ENCODE data around the gene URB2. TPM values are rescaled to one million over a fixed set of nuclear protein-coding genes. Genes with fewer than 3 reads are reported as not detected.

Gene URB2
- total and polyA plus RNA-seq, 2 donors (not counting 3 experiments of a cell fraction or from before 2014, with no cell fraction given) = 4.7 to 12.4 TPM

- intact Hi-C loops (cut with micrococcal nuclease) = no loop called here
- BruUV-seq (replicated peaks) = no TSS peak
- peaks cover 88% of the 10 kb centered on the region for H3K79me2 ChIP-seq (ENCODE audit: control insufficient read depth, insufficient read depth, low read length)
- no peaks in the 10 kb centered on the region for H3K9me3 ChIP-seq (replicated peaks; ENCODE audit: control insufficient read depth, insufficient read depth, low read length)
- peaks cover 16% of the 10 kb centered on the region for H3K4me1 ChIP-seq (ENCODE audit: control insufficient read depth, extremely low read depth, insufficient read depth, low read length)
- H2AFZ ChIP-seq (ENCODE audit: low read depth, low read length) = no peak overlapping the region
- no peak overlapping the region for H3K4me3 ChIP-seq (replicated peaks in 1 of 3; ENCODE audit: insufficient read depth in 1 of 3, low read depth in 1 of 3, low read length in 3 of 3)
- ChIA-PET CTCF (interaction anchor here (0.6 to 7.4 kb wide), 3 partner anchors 8 to 65 kb away, joined by 3 to 69 read pairs (median 3); partner anchors contain the start of gene ABCB10), POLR2A (no interaction called here)
- no peaks in the 10 kb centered on the region for H3K27me3 ChIP-seq (ENCODE audit: control insufficient read depth in 2 of 2, insufficient read depth in 2 of 2, low read length in 2 of 2)
- FAIRE-seq (no peak), DNase-seq (ENCODE audit: low read depth, low spot score) (no peak)
- TF ChIP-seq JUN (IDR thresholded peaks at IDR 0.05; ENCODE audit: borderline replicate concordance, insufficient read depth, insufficient read length, low read depth) (no peak), MYC (IDR thresholded peaks at IDR 0.05; ENCODE audit: low read depth, low read length) (no peak), MAX (IDR thresholded peaks at IDR 0.05; ENCODE audit: insufficient read depth, insufficient read length) (no peak), GATA2 (IDR thresholded peaks at IDR 0.05; ENCODE audit: insufficient read depth, insufficient read length, low read depth, low read length) (no peak), FOS (IDR thresholded peaks at IDR 0.05; ENCODE audit: borderline replicate concordance, insufficient read depth, low read length) (no peak), POLR2A (IDR thresholded peaks at IDR 0.05; ENCODE audit: low read depth, low read length) (no peak), EZH2 (IDR thresholded peaks at IDR 0.05; ENCODE audit: borderline replicate concordance, low read depth, low read length, severe bottlenecking) (no peak), CTCF (IDR thresholded peaks at IDR 0.05; ENCODE audit: extremely low read depth in 1 of 2, insufficient read depth in 1 of 2, low read depth in 1 of 2, low read length in 2 of 2) (no peak), POLR2AphosphoS5 (IDR thresholded peaks at IDR 0.05; ENCODE audit: insufficient read depth, low read depth, low read length) (no peak)
- no peak overlapping the region for H3K9ac ChIP-seq (replicated peaks; ENCODE audit: extremely low read depth, insufficient read depth, low read length)
- no peaks in the 10 kb centered on the region for H3K36me3 ChIP-seq (ENCODE audit: control insufficient read depth in 2 of 2, extremely low read depth in 1 of 2, insufficient read depth in 2 of 2, low read length in 2 of 2)
- no peak overlapping the region for H3K27ac ChIP-seq (ENCODE audit: insufficient read depth, low read depth, low read length)
- no peaks in the 10 kb centered on the region for H3K9me1 ChIP-seq (replicated peaks; ENCODE audit: control insufficient read depth, extremely low read depth, insufficient read depth, low read length)
- no peaks in the 10 kb centered on the region for H4K20me1 ChIP-seq (replicated peaks; ENCODE audit: control insufficient read depth, extremely low read depth, insufficient read depth, low read length)
- no peak overlapping the region for H3K4me2 ChIP-seq (ENCODE audit: insufficient read depth, low read length)
- dilution Hi-C loops (cut with MboI; ENCODE audit: extremely low pct_ligation_motif_present, low sequenced_read_pairs) = no loop called here
These were observed 2.8 kb upstream of the URB2 start for GRCh38 chr1:229623225-229623624.

Data from endothelial cell of umbilical vein (primary cell).